Activated CD4-positive, CD25-positive, alpha-beta regulatory T cell treated with anti-CD3 and anti-CD28 coated beads, Interleukin-2, amount 50 U/mL, for 72 hours (primary cell): ENCODE data around the gene FGD6.
"Not testable (repeated sequence)": the region's sequence is repeated elsewhere in the genome, so short reads cannot be mapped to it uniquely, and the experiment has no call there.

ENCODE experiments used
- DNase-seq: peaks from one replicate; pipeline ENCODE4 v3.0.0; 2021

Gene FGD6

GRCh38 chr12:95217377-95218149, at the start of gene FGD6, which contains the start of gene VEZT:
TSS of gene FGD6 (minus strand) at chr12:95217467. CDS start at chr12:95217240, 227 bp downstream.
TSS of gene VEZT (plus strand) at chr12:95217807. CDS start at chr12:95217851, 44 bp downstream.
- peak; percentile 92 for DNase-seq

GRCh38 chr12:95266254-95266653, 49.0 kb upstream of the FGD6 start:
- DNase-seq: no peak

DNA sequence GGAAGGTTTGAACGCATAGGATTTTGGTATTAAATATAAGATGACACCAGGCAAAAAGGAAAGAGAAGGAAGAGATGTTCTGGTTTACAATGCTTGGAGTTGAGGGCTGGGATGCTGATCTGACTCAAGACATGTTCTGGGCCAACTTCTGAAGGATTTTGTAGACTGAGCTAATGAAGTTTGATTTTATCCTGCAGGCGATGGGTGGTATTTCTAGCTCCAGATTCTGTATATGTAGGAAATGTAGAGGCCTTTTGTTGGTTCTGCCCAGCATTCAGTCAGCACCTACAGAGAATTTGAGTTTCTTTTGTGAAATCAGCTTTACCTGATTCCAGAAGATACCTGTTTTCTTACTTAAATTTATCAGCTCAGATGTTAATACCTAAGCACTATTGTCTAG, 48.5 kb upstream of the FGD6 start:
- DNase-seq: no peak

DNA sequence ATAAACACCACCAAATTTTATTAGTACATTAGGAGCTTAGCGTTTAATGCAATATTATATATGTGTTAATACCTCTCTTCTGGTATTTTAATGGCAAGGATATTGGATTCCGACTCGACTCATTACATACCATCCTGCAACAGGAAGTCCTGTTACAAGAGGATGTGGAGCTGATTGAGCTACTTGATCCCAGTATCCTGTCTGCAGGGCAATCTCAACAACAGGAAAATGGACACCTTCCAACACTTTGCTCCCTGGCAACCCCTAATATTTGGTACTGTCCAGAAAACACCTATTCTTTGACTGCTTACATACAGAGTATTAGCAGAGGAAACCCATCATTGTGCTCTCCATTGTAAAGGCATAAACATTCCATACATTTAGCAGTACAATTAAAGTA, 45.5 kb upstream of the FGD6 start:
- DNase-seq: no peak

GRCh38 chr12:95261109-95261508, 43.8 kb upstream of the FGD6 start:
- DNase-seq: no peak

- no peak for DNase-seq
Observed at GRCh38 chr12:95259368-95259767, 42.1 kb upstream of the FGD6 start.

GRCh38 chr12:95258803-95259202, 41.5 kb upstream of the FGD6 start:
- DNase-seq: no peak

GRCh38 chr12:95258151-95258550, 40.9 kb upstream of the FGD6 start:
- no peak for DNase-seq

GRCh38 chr12:95257541-95257940, 40.3 kb upstream of the FGD6 start:
- DNase-seq: no peak

- no peak for DNase-seq
Observed at GRCh38 chr12:95253386-95253785, 36.1 kb upstream of the FGD6 start.

DNA sequence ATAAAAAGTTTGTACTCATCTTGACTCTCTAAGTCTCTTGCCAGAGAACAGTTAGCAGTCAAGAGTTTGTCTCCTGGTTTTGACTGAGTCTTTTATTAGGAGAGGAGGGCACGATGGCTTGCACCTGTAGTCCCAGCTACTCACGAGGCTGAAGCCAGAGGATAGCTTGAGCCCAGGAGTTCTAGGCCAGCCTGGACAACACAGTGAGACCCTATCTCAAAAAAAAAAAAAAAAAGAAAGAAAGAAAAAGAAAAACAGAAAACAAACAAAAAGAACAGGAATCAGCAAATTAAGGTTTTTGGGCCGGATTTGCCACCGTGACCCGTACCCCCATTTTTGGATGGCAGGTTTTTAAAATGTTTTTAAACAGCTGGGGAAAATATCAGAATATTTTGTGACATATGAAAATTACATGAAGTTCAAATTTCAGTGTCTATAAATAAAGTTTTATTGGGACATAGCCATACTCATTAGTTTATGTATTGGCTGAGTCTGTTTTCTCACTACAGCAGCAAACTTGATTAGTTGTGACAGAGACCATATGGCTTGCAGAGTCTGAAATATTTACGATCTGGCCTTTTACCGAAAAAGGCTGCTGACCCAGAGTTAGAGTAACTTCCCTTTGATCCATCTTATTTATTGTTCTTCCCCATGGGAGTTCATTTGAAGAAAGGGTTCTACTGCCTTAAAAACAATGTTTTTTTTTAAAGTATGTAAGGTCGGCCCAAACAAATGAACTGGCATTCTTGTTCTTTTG, 31.5 kb upstream of the FGD6 start:
- DNase-seq: no peak

DNA sequence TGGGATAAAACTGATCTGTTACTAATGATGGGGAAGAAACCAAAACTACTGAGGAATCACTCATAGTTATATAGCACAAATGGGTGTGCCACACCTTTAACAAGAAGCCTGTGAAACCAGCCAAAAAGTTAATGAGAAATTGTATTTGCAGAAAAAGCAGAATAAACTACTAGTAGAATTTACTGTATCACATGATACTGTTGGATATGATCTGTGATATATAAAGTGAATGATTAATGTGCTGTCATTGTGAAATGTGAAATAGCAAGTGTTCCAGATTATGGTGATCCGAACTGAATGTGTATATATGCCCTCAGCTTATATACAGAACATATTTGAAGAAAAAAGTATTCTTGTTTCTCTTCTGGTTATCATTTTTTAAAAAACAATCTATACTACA, 30.8 kb upstream of the FGD6 start:
- no peak for DNase-seq

DNA sequence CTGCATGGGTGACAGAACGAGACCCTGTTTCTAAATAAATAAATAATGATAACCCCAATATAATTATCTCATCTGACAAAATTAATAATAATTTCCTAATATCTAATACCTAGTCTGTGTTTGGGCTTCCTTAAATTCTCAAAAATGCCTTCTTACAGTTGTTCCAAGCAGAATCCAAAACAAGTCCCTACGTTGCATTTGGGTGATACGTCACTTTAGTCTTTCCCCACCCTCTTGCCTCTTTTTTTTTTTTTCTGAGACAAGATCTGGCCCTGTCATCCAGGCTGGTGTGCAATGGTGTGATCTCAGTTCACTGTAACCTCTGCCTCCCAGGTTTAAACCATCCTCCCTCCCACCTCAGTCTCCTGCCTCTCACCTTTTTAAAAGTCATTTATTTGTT, 27.1 kb upstream of the FGD6 start:
- DNase-seq: no peak

DNA sequence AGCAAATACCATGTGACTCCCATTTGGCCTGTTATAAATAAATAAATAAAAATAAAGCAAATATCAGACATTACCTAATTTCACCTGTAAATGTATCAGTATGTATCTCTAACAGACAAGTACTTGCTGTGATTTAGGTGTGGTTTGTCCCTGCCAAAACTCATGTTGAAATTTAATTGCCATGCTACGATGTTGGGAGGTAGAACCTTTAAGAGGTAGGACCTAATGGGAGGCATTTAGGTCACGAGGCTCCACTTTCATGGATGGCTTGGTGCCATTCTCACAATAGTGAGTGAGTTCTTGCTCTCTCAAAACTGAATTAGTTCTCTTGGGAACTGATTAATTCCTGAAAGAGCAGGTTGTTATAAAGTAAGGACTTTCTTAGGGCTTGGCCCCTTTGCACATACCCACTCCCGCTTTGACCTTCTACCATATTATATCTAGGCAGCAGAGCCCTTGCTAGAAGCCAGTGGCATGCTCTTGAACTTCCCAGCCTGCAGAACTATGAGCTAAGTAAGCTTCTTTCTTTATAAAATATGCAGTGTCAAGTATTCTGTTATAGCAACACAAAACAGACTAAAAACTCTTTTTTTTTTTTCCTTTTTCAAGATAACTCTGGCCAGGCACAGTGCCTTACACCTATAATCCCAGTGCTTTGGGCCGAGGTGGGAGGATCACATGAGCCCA, 26.4 kb upstream of the FGD6 start:
- no peak for DNase-seq

- no peak for DNase-seq
Observed at GRCh38 chr12:95241761-95242506, 24.7 kb upstream of the FGD6 start.

- DNase-seq: not testable (repeated sequence)
Observed at GRCh38 chr12:95241138-95241537, 23.9 kb upstream of the FGD6 start.

GRCh38 chr12:95240556-95240955, 23.3 kb upstream of the FGD6 start:
- no peak for DNase-seq

DNA sequence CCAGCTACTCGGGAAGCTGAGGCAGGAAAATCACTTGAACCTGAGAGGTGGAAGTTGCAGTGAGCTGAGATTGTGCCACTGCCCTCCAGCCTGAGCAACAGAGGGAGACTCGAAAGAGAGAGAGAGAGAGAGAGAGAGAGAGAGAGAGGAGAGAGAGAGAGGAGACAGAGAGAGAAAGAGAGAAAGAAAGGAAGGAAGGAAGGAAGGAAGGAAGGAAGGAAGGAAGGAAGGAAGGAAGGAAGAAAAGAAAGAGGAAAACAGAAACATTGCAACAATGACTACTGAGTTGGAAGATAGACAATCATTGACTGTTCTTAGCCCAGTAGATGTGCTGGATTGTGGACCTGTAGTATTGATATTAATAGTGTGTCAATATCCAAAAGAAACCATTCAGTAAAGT, 22.6 kb upstream of the FGD6 start:
- DNase-seq: not testable (repeated sequence)

- DNase-seq: no peak
Observed at GRCh38 chr12:95239216-95239615, 21.9 kb upstream of the FGD6 start.

DNA sequence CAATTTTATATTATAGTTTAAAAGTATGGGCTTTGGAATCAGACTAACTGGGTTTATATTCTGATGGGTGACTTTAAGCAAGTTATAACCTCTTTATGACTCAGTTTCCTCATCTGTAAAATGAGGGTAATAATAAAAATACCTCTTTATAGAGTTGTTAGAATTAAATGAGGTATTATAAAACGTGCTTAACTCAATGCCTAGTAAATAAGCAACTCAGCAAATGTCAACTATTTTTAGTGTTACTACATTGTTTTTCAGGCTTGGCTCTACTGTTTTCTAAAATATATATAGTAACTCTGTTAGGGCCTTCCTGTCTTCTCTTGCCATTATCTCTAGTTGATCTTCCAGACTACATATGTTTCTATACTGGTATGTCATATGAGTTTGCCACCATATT, 20.9 kb upstream of the FGD6 start:
- DNase-seq: no peak

DNA sequence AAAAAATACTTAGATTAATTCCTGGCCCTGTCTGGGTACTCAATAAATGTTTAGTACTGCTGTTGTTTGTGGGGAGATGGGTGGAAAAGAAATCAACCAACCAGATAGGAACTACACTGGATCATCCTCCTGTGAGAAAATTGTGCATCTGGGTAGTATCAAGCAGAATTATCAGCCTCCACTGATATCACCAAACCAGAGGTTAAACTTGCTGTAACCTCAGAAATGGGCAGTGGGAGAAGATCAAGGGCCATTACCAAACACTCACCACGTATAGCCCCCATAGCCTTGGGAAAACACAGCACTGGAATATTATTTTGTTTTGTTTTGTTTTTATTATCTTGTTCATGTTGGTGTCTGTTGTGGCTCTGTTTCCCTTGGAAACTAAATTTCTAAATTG, 20.0 kb upstream of the FGD6 start:
- no peak for DNase-seq

DNA sequence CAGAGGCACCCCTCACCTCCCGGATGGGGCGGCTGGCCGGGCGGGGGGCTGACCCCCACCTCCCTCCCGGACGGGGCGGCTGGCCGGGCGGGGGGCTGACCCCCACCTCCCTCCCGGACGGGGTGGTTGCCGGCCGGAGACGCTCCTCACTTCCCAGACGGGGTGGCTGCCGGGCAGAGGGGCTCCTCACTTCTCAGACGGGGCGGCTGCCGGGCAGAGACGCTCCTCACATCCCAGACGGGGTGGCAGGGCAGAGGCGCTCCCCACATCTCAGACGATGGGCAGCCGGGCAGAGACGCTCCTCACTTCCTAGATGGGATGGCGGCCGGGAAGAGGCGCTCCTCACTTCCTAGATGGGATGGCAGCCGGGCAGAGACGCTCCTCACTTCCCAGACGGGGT, 18.4 kb upstream of the FGD6 start:
- not testable (repeated sequence) for DNase-seq

DNA sequence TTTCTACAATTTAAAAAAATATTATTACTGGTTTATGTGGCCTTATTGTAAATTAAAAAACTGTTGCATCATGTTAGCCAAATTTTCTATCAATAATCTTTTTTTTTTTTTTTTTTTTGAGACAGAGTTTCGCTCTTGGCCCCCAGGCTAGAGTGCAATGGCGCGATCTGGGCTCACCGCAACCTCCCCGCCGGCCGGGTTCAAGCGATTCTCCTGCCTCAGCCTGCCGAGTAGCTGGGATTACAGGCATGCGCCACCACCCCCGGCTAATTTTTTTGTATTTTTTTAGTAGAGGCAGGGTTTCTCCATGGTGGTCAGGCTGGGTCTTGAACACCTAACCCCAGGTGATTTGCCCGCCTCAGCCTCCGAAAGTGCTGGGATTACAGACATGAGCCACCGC, 16.9 kb upstream of the FGD6 start:
- not testable (repeated sequence) for DNase-seq
